ENCODE results near the gene CFAP100. TPM values are rescaled to one million over a fixed set of nuclear protein-coding genes. Genes with fewer than 3 reads are reported as not detected.
A peak's percentile ranks its signal among the peaks of the same experiment; 100 is the strongest.

The CFAP100 gene
- total RNA-seq, 4 donors from 2014 or later = 0.98 to 2.8 TPM; not detected in 2

- Histone ChIP-seq H3K27me3 (no peaks in the 10 kb centered on the region), H3K4me3 (no peak overlapping the region), H3K36me3 (no peaks in the 10 kb centered on the region), H3K9me3 (no peaks in the 10 kb centered on the region), H3K4me1 (no peaks in the 10 kb centered on the region), H3K27ac (no peak overlapping the region)
- TF ChIP-seq POLR2A (IDR thresholded peaks at IDR 0.05) (no peak), CTCF (IDR thresholded peaks at IDR 0.05) (no peak)
- intact Hi-C loops (cut with DNase I; ENCODE audit: low total_unique reads) = loop anchor here (5.0 kb wide), 1 partner anchor 264 kb away; no protein-coding TSS in a partner anchor
- no peak for DNase-seq
These were observed 1.8 kb downstream of the CFAP100 start for GRCh38 chr3:126396536-126396935.

- no peaks in the 10 kb centered on the region for H3K9me3 ChIP-seq
- intact Hi-C loops (cut with DNase I; ENCODE audit: low total_unique reads) = loop anchor here (5.0 kb wide), 1 partner anchor 266 kb away; no protein-coding TSS in a partner anchor
- H3K27ac ChIP-seq = no peak overlapping the region
- H3K27me3 ChIP-seq = no peaks in the 10 kb centered on the region
- no peak overlapping the region for H3K4me3 ChIP-seq
- no peaks in the 10 kb centered on the region for H3K4me1 ChIP-seq
- peak in 1 of 2 donors; percentile 12 for DNase-seq
- H3K36me3 ChIP-seq = no peaks in the 10 kb centered on the region
- TF ChIP-seq POLR2A (IDR thresholded peaks at IDR 0.05) (no peak), CTCF (IDR thresholded peaks at IDR 0.05) (no peak)
These were observed 3.1 kb downstream of the CFAP100 start for GRCh38 chr3:126397610-126398422.

- no peak overlapping the region for H3K4me3 ChIP-seq
- H3K36me3 ChIP-seq = no peaks in the 10 kb centered on the region
- intact Hi-C loops (cut with DNase I; ENCODE audit: low total_unique reads) = loop anchor here (5.0 kb wide), 1 partner anchor 266 kb away; no protein-coding TSS in a partner anchor
- TF ChIP-seq POLR2A (IDR thresholded peaks at IDR 0.05) (no peak), CTCF (IDR thresholded peaks at IDR 0.05) (no peak)
- no peaks in the 10 kb centered on the region for H3K9me3 ChIP-seq
- no peaks in the 10 kb centered on the region for H3K4me1 ChIP-seq
- no peaks in the 10 kb centered on the region for H3K27me3 ChIP-seq
- no peak overlapping the region for H3K27ac ChIP-seq
- DNase-seq = no peak
These were observed 4.0 kb downstream of the CFAP100 start for GRCh38 chr3:126398423-126399350.

GRCh38 chr3:126399351-126399735, 4.6 kb downstream of the CFAP100 start:
- H3K4me3 ChIP-seq = no peak overlapping the region
- H3K36me3 ChIP-seq = no peaks in the 10 kb centered on the region
- intact Hi-C loops (cut with DNase I; ENCODE audit: low total_unique reads) = loop anchor here (5.0 kb wide), 1 partner anchor 267 kb away; no protein-coding TSS in a partner anchor
- H3K9me3 ChIP-seq = no peaks in the 10 kb centered on the region
- no peak for DNase-seq
- TF ChIP-seq CTCF (IDR thresholded peaks at IDR 0.05) = no peak
- TF ChIP-seq POLR2A (IDR thresholded peaks at IDR 0.05) = no peak
- no peak overlapping the region for H3K27ac ChIP-seq
- no peaks in the 10 kb centered on the region for H3K27me3 ChIP-seq
- H3K4me1 ChIP-seq = no peaks in the 10 kb centered on the region
